HG03439 (cell line): ENCODE results near the gene ASPM.
"Not testable (repeated sequence)": the region's sequence is repeated elsewhere in the genome, so short reads cannot be mapped to it uniquely, and the experiment has no call there.

ENCODE experiments used
- ATAC-seq: cut with Tn5 transposase; IDR thresholded peaks from one replicate; pipeline ENCODE4 v1.9.1; 2021; ENCODE audit warnings: mild to moderate bottlenecking, moderate library complexity; ENCODE audit not compliant: unreplicated experiment

Gene ASPM

DNA sequence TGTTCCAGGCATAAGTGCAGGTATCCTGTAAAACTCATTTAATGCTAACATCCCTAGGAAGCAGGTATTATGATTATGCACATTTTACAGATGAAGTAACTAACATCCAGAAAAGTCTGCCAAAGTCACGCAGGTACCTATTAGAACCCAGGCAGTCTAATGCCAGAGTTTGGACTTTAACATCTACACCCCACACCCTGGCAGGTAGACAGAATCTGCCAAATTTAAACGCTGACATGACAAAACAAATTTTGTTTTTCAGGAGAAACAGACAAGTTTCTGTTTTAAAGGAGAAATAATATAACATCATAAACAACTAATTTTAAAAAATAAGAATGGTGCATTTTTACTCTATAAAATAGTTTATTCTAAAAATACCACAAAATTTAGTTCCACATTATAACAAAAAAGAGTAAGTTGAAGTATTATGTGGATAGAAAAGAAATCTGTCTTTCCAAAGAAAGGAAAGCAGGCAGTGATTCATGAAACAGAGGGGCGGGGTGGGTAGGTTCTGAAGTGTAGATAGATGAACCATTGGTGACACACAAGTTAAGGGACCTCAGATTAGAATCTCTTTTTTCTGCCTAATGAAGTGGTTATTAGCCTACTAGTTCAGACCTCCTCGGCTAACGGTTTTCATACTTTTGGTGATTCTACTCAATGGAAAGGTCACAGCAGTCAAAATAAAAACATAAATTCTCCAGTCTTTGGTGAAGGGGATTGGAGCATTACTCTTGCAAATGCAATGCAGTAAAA lies 1.7 kb downstream of the ASPM start:
- no peak for ATAC-seq

DNA sequence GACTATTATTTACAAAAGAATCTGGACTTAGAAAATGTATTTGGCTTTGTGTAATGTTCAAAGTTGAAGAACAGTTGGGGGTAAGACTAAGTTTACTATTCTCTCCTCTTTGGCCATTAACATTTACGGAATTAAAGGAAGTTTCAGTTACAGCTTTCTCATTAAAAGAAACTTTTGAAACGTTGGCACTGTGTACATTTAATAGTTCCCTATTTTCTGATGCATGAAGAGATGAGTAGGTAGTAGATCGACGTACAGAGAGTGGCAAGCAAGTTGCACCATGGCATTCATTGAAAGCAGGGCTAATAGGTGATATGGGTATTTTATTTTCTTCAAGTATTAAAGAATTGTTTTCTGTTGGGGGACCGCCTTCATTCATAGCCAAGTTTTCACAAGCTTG lies 3.2 kb downstream of the ASPM start:
- ATAC-seq: no peak

GRCh38 chr1:197141575-197141974 lies 4.9 kb downstream of the ASPM start:
- no peak for ATAC-seq

GRCh38 chr1:197140121-197140520 lies 6.3 kb downstream of the ASPM start:
- no peak for ATAC-seq

GRCh38 chr1:197139169-197139568 lies 7.3 kb downstream of the ASPM start:
- ATAC-seq: no peak

DNA sequence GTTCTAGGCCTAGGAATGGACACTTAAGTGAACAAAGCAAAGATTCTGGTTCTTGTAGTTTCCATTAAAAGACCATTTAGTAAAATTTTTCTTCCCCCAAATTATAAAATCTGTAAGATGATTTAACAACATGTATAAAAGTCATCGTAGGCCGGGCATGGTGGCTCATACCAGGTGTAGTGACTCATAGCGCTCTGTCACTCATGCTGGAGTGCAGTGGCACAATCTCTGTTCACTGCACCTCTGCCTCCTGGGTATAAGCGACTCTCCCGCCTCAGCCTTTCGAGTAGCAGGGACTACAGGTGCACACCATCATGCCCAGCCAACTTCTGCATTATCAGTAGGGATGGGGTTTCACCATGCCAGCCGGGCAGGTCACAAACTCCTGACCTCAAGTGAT lies 9.1 kb downstream of the ASPM start:
- no peak for ATAC-seq

DNA sequence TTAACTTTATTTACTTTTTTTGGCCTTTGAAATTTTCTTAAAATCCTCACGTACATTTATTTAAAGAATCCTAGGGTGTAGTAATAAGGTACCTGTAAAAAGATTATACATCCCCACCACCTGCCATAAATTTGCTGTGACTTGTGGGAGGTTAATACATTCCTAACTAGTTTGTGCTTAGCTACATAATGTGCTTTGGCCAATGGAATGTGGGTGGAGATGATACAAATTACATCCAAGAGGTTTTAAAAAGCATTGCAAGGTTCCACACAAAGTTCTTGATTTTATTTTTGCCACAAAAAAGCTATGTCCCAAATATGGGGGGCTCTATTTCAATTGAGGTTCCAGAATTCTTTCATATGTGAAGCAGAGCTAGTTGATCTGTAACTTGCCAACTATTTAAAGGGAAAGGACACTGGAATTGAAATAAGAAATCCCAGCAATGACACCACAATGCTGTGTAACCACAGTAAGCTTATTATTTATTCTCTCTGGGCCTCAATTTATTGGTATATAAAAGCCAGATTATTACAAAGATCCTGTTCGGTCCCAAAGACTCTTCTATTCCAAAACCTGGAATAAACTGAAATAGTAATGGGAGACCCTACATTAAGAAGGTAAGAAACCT lies 15.7 kb downstream of the ASPM start:
- ATAC-seq: no peak

DNA sequence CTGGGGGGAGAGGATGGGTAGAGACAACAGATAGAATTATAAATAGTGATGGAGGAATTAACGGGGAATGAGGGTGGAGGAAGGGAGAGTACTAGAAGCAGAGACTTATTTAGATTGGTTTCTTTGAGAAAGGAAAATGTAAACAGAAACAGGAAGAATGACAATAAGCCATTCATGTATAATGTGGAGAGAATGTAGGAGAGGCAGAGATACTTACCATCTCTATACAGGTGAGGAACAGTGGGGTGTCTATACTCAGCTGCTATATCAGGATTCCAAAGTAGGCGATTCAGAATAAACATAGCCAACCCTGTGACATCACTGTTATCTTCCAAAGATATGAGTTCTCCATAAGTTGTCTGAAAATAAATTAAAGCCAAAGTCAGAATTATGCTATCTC lies 16.8 kb downstream of the ASPM start:
- ATAC-seq: no peak

DNA sequence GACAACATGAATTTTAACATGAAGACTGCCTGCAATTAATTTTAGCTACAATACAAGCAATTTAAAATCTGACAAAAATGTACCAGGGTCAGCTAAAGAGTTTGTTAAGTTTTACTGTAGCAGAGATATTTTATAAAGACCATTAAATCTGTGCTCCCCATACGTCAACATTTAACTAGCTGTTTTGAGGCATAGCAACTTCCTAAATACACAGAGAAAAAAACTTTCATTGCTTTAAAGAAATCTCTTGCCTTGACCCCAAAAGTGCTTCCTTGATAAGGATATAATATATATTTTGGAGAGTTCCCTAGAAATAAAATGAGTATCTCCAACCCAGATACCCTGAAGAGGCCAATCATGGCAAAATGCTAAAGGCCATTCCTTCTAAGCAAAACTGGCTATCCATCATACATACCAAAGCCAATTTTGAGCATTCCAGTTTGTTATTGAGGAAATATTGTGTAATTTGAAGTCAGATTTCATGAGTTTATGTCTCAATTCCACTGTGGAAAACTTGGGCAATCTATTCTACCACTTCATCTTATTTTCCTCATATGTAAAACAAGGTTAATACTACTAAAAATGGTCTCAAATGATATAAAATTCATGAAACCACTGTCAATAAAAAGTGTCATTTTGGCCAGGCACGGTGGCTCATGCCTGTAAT lies 19.1 kb downstream of the ASPM start:
- ATAC-seq: no peak

- ATAC-seq: no peak
Observed at GRCh38 chr1:197126691-197127090, 19.8 kb downstream of the ASPM start.

GRCh38 chr1:197124376-197124775 lies 22.1 kb downstream of the ASPM start:
- no peak for ATAC-seq

DNA sequence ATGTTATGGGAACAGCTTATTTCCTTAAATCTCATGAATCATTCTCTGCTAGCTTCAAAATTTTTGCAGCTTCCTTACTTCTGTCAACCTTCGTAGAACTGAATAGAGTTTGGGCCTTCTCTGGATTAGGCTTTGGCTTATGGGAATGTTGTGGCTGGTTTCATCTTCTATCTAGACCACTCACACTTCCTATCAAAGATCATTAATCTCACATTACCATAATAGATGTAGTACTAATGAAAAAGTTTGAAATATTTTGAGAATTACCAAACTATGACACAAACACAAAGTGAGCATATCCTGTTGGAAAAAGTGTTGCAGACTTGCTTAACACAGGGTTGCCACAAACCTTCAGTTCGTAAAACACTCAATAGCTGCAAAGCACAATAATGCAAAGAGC lies 30.3 kb downstream of the ASPM start:
- ATAC-seq: no peak

GRCh38 chr1:197106869-197107268 lies 39.6 kb downstream of the ASPM start:
- no peak for ATAC-seq

GRCh38 chr1:197103300-197103699 lies 43.2 kb downstream of the ASPM start:
- ATAC-seq: no peak

GRCh38 chr1:197101978-197102377 lies 44.5 kb downstream of the ASPM start:
- no peak for ATAC-seq

GRCh38 chr1:197100677-197101076 lies 45.8 kb downstream of the ASPM start:
- ATAC-seq: no peak

DNA sequence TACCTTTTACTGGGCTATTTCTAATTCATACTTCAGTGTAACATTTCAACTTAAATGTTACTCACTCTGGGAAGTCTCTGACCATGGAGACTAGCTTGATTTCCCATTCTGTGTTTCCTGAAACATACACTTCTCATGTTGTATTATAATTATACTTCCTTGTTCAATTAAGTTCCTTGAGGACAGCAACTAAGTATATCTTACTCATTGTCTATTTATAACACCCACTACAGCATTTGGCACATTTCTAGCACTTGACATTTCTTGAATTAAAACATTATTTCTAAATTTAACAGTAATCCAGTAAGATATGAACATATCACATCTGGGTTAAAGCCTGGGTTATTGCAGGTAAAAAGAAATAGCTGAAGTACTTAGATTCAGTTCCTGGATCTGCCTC lies 47.0 kb downstream of the ASPM start:
- no peak for ATAC-seq

DNA sequence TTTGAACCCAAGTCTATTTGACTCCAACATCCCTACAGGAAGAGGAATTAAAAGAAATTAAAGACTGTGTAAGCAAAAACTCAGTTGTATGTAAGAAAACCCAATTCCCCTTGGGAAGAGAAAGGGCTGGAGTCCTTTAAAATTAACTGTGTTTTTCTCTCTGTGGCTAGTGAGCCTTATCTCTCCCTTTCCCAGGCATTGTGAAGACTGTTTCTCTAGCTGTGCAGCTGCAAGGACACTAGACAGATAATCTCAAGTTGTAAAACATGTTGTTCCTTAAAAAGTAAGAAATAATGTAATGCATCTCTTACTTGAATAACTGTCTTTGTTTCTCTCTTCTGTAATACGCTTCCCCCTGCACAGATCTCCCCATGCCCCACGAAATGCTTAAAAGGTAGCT lies 49.5 kb downstream of the ASPM start:
- ATAC-seq: not testable (repeated sequence)

- ATAC-seq: no peak
Observed at GRCh38 chr1:197096137-197096536, 50.3 kb downstream of the ASPM start.

DNA sequence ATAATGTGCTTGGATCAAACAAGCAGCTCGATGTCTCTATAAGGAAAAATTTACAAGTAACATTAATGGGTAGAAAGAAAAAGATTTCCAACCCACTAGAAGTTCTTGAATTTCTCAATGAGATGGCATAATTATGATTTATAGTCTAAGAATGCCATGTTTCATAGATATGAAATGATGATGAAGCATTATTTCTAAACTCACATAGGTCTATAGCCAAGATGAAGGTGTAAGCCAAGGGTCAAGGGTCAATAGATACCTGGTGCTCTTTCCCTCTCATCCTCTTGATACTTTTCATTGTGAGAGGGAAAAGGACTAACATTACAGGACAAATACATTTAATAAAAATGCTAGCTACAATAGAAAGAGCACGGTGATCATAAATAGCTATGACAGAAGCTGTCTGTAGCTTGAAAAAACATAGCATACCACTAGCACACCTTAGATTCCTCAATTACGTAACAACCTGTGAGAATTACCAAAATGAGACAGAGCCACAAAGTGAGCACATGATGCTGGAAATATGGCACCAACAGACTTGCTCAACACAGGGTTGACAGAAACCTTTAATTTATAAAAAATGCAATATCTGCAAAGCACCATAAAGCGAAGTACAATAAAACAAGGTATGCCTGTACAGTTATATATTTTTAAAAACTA lies 53.1 kb downstream of the ASPM start:
- ATAC-seq: no peak

GRCh38 chr1:197092491-197093023 lies 53.9 kb downstream of the ASPM start:
- no peak for ATAC-seq
